Osteocyte (in vitro differentiated cells): ENCODE measurements around the gene SNAPC1. TPM values are rescaled to one million over a fixed set of nuclear protein-coding genes. Genes with fewer than 3 reads are reported as not detected.

Experiments
- DNase-seq: peaks from one replicate; pipeline ENCODE4 v3.0.0; 2021; ENCODE audit warnings: mixed read lengths; ENCODE audit not compliant: unreplicated experiment; ENCODE audit errors: extremely low spot score
- H3K27ac Mint-ChIP-seq: one replicate; pipeline ENCODE4 v1.8.0; 2021; ENCODE audit warnings: mild to moderate bottlenecking, mixed read lengths; ENCODE audit not compliant: unreplicated experiment
- H3K27me3 Mint-ChIP-seq: one replicate; pipeline ENCODE4 v1.8.0; 2021; ENCODE audit warnings: mixed read lengths; ENCODE audit not compliant: unreplicated experiment
- H3K36me3 Mint-ChIP-seq: one replicate; pipeline ENCODE4 v1.8.0; 2021; ENCODE audit warnings: mixed read lengths; ENCODE audit not compliant: unreplicated experiment
- H3K4me1 Mint-ChIP-seq: one replicate; pipeline ENCODE4 v1.8.0; 2021; ENCODE audit warnings: mixed read lengths; ENCODE audit not compliant: unreplicated experiment
- H3K4me3 Mint-ChIP-seq: one replicate; pipeline ENCODE4 v1.8.0; 2021; ENCODE audit warnings: mild to moderate bottlenecking, moderate library complexity, mixed read lengths; ENCODE audit not compliant: unreplicated experiment
- H3K9me3 Mint-ChIP-seq: one replicate; pipeline ENCODE4 v1.8.0; 2021; ENCODE audit warnings: mixed read lengths; ENCODE audit not compliant: unreplicated experiment
- CTCF ChIP-seq: fragments of 200-600 bp; sonication (generic); IDR thresholded peaks from 2 replicates; pipeline ENCODE4 v1.5.0; 2021; ENCODE audit warnings: antibody characterized with exemption, mild to moderate bottlenecking, moderate library complexity
- total RNA-seq: library from RNA; stranded (reverse); gene quantifications from 2 replicates; pipeline ENCODE4 v1.2.1, GENCODE V29; 2021

Gene SNAPC1
- total RNA-seq, 1 donor from 2014 or later = 9.1 TPM

GRCh38 chr14:61761557-61761956, 663 bp upstream of the SNAPC1 start:
- DNase-seq = no peak
- Mint-ChIP-seq H3K9me3 (no peaks in the 10 kb centered on the region), H3K4me3 (peak overlapping the region; percentile 92), H3K36me3 (no peaks in the 10 kb centered on the region), H3K4me1 (peaks cover 47% of the 10 kb centered on the region), H3K27ac (peak overlapping the region; percentile 98), H3K27me3 (no peaks in the 10 kb centered on the region)
- TF ChIP-seq CTCF = no peak

- peaks cover 7% of the 10 kb centered on the region for H3K36me3 Mint-ChIP-seq
- H3K4me1 Mint-ChIP-seq = peaks cover 46% of the 10 kb centered on the region
- no peaks in the 10 kb centered on the region for H3K27me3 Mint-ChIP-seq
- H3K4me3 Mint-ChIP-seq = peak overlapping the region; percentile 92
- TF ChIP-seq CTCF = no peak
- no peaks in the 10 kb centered on the region for H3K9me3 Mint-ChIP-seq
- DNase-seq = no peak
- H3K27ac Mint-ChIP-seq = peak overlapping the region; percentile 28
Observed at GRCh38 chr14:61764342-61765122, 2.3 kb downstream of the SNAPC1 start.

- Mint-ChIP-seq H3K27ac (peak overlapping the region; percentile 52), H3K4me1 (peaks cover 46% of the 10 kb centered on the region), H3K4me3 (peak overlapping the region; percentile 43)
Observed at GRCh38 chr14:61765225-61765943, 3.2 kb downstream of the SNAPC1 start.

GRCh38 chr14:61766151-61766550, 3.9 kb downstream of the SNAPC1 start:
- Mint-ChIP-seq H3K27ac (peak overlapping the region; percentile 52), H3K36me3 (peaks cover 15% of the 10 kb centered on the region), H3K9me3 (no peaks in the 10 kb centered on the region), H3K27me3 (no peaks in the 10 kb centered on the region), H3K4me1 (peaks cover 46% of the 10 kb centered on the region), H3K4me3 (no peak overlapping the region)
- DNase-seq = no peak
- no peak for TF ChIP-seq CTCF

More at GRCh38 chr14:61765225-61765943, 3.2 kb downstream of the SNAPC1 start:
- no peaks in the 10 kb centered on the region for H3K9me3 Mint-ChIP-seq
- TF ChIP-seq CTCF = no peak
- H3K36me3 Mint-ChIP-seq = peaks cover 15% of the 10 kb centered on the region
- H3K27me3 Mint-ChIP-seq = no peaks in the 10 kb centered on the region
- DNase-seq = no peak

- no peaks in the 10 kb centered on the region for H3K27me3 Mint-ChIP-seq
- H3K27ac Mint-ChIP-seq = no peak overlapping the region
- no peak for TF ChIP-seq CTCF
- H3K36me3 Mint-ChIP-seq = peaks cover 28% of the 10 kb centered on the region
- peaks cover 36% of the 10 kb centered on the region for H3K4me1 Mint-ChIP-seq
- H3K9me3 Mint-ChIP-seq = no peaks in the 10 kb centered on the region
- no peak overlapping the region for H3K4me3 Mint-ChIP-seq
- DNase-seq = no peak
Observed at GRCh38 chr14:61768240-61768639, 6.0 kb downstream of the SNAPC1 start.
